K562 (cell line): Measurements from ENCODE around the gene CACNB1. TPM values are rescaled to one million over a fixed set of nuclear protein-coding genes. Genes with fewer than 3 reads are reported as not detected.

Experiments used
- FOXO4 ChIP-seq: fragments of 450-650 bp; formaldehyde crosslinking; IDR thresholded peaks from 2 replicates; pipeline ENCODE4 v1.4.0; 2020; ENCODE audit warnings: mild to moderate bottlenecking, moderate library complexity
- MAZ ChIP-seq, 2 experiments: fragments of 450-650 bp in 1 of 2; sonication (generic) in 1 of 2; formaldehyde crosslinking; IDR thresholded peaks in 1 of 2; conservative IDR thresholded peaks in 1 of 2; 2 replicates each; pipeline versions ENCODE4 v1.4.0 to v1.5.0; 2020; ENCODE audit warnings: mild to moderate bottlenecking in 1 of 2, missing genetic modification reagents in 1 of 2
- MTA3 ChIP-seq: fragments of 450-650 bp; formaldehyde crosslinking; IDR thresholded peaks from 2 replicates; pipeline ENCODE4 v1.6.1; 2017; ENCODE audit warnings: mild to moderate bottlenecking, borderline replicate concordance
- RB1 ChIP-seq: fragments of 450-650 bp; IDR thresholded peaks from 2 replicates; pipeline ENCODE4 v1.6.1; 2017; ENCODE audit warnings: low read depth, mild to moderate bottlenecking
- RBM39 ChIP-seq: fragments of 200-400 bp; formaldehyde crosslinking; optimal IDR thresholded peaks from 2 replicates; pipeline ENCODE3; 2018; ENCODE audit warnings: low read depth, low read length
- REST ChIP-seq, 2 experiments: fragments of 450-650 bp; formaldehyde crosslinking in 1 of 2; IDR thresholded peaks; 2 replicates each; pipeline versions ENCODE4 v1.4.0 to v1.6.1; 2014 to 2020; ENCODE audit warnings: mild to moderate bottlenecking in 2 of 2, borderline replicate concordance in 1 of 2, low read depth in 1 of 2
- polyA plus RNA-seq, 8 experiments: library from polyadenylated mRNA; depleted of rRNA in 4 of 8; stranded (reverse) in 5 of 8; unstranded in 3 of 8; fragments of >200 nt; fragmentation: Nextera tagmentation in 2 of 8; fragmentation: Illumina TruSeq in 1 of 8; extraction: Ambion mirVana in 2 of 8; extraction: Trizol in 1 of 8; gene quantifications; 2 replicates each; pipeline versions ENCODE4 v1.2.1 to v1.2.3, GENCODE V29; 2011 to 2014; ENCODE audit warnings: inconsistent platforms in 1 of 8, missing spikeins in 1 of 8
- total RNA-seq, 7 experiments: library from RNA; depleted of rRNA in 6 of 7; stranded (reverse); fragments of >200 nt in 6 of 7; fragmentation: Illumina TruSeq in 2 of 7; extraction: Trizol in 2 of 7; gene quantifications; 2 replicates each; pipeline versions ENCODE4 v1.2.1 to v1.2.3, GENCODE V29; 2011 to 2021; ENCODE audit warnings: low replicate concordance in 1 of 7

The CACNB1 gene
- total and polyA plus RNA-seq, 9 of the 15 experiments (the other 6 are each of a cell fraction or from before 2014, with no cell fraction given): 0.08 to 7.4 (median 3.0) TPM

- TF ChIP-seq REST (IDR thresholded peaks at IDR 0.05; ENCODE audit: borderline replicate concordance) (peak; percentile 45; the same call in 1 of the 2 replicates), REST (CRISPR knock-in tag; IDR thresholded peaks at IDR 0.05; ENCODE audit: low read depth) (no peak), FOXO4 (CRISPR knock-in tag) (no peak), MTA3 (peak; percentile 72; the same call in 1 of the 2 replicates), RB1 (peak; percentile 35), RBM39 (peak; percentile 64), MAZ (CRISPR knock-in tag; conservative IDR thresholded peaks at IDR 0.05 in 1 of 2, IDR thresholded peaks at IDR 0.05 in 1 of 2) (peak in 1 of 2 experiments; percentile 31; a peak in 1 of 4 replicates)
These were observed 38.3 kb upstream of the CACNB1 start (continued) for GRCh38 chr17:39235555-39236449.
